ENCODE data around the gene OPN3.

The OPN3 gene

DNA sequence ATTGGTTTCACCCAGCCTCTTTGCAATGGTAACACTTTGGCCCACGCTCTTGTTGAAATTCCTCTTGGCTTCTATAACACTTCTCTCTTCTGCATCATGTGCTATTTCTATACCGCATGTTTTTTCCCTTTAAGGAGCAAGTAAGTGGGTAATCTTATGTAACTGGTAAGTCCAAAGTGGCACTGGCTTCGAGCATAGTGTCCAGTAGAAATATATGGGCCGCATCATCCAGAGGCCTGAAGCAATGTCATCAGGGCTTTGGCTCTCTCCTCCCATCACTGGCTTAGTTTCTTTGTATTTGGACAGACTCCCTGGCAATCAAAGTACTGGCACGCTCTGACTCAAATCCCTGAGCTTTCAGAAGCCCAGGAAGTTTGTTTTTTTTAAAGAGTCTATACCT, 17.5 kb downstream of the OPN3 start:
- ATAC-seq = no peak
- TF ChIP-seq ZFP3 (CRISPR knock-in tag; IDR thresholded peaks at IDR 0.05) = no peak
- TF ChIP-seq RARB (CRISPR knock-in tag; IDR thresholded peaks at IDR 0.05) = no peak
- TF ChIP-seq, protein P1, sequence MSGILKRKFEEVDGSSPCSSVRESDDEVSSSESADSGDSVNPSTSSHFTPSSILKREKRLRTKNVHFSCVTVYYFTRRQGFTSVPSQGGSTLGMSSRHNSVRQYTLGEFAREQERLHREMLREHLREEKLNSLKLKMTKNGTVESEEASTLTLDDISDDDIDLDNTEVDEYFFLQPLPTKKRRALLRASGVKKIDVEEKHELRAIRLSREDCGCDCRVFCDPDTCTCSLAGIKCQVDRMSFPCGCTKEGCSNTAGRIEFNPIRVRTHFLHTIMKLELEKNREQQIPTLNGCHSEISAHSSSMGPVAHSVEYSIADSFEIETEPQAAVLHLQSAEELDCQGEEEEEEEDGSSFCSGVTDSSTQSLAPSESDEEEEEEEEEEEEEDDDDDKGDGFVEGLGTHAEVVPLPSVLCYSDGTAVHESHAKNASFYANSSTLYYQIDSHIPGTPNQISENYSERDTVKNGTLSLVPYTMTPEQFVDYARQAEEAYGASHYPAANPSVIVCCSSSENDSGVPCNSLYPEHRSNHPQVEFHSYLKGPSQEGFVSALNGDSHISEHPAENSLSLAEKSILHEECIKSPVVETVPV (CRISPR knock-in tag; IDR thresholded peaks at IDR 0.05) = no peak
- TF ChIP-seq BACH2 (CRISPR knock-in tag; IDR thresholded peaks at IDR 0.05; ENCODE audit: borderline replicate concordance) = no peak

DNA sequence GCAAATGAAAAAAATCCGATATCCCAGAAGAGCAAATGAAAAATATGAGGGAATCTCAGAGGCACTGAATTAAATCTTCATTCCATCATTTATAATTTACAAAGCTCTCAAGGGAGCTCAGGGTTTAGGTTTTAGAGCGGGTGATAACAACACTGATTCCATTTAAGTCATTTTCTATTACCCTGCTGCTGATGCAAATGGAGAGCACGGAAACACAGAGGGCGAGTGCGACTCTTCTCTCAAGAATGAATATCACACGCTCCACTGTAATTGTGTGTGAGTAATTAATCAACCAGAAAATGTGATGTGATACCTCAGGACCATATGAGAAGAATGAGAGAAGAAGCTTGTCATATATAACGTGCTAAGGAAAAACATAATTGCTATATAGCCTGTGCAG, 22.7 kb downstream of the OPN3 start:
- no peak for ATAC-seq
- TF ChIP-seq ISL1 (CRISPR knock-in tag; IDR thresholded peaks at IDR 0.05) (no peak), ZFP3 (CRISPR knock-in tag; IDR thresholded peaks at IDR 0.05) (no peak), TCF4 (CRISPR knock-in tag; IDR thresholded peaks at IDR 0.05; ENCODE audit: borderline replicate concordance) (no peak), BACH2 (CRISPR knock-in tag; IDR thresholded peaks at IDR 0.05; ENCODE audit: borderline replicate concordance) (no peak)
- TF ChIP-seq, protein P2, sequence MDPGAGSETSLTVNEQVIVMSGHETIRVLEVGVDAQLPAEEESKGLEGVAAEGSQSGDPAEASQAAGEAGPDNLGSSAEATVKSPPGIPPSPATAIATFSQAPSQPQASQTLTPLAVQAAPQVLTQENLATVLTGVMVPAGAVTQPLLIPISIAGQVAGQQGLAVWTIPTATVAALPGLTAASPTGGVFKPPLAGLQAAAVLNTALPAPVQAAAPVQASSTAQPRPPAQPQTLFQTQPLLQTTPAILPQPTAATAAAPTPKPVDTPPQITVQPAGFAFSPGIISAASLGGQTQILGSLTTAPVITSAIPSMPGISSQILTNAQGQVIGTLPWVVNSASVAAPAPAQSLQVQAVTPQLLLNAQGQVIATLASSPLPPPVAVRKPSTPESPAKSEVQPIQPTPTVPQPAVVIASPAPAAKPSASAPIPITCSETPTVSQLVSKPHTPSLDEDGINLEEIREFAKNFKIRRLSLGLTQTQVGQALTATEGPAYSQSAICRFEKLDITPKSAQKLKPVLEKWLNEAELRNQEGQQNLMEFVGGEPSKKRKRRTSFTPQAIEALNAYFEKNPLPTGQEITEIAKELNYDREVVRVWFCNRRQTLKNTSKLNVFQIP (CRISPR knock-in tag; IDR thresholded peaks at IDR 0.05; ENCODE audit: borderline replicate concordance, low read depth) = no peak

DNA sequence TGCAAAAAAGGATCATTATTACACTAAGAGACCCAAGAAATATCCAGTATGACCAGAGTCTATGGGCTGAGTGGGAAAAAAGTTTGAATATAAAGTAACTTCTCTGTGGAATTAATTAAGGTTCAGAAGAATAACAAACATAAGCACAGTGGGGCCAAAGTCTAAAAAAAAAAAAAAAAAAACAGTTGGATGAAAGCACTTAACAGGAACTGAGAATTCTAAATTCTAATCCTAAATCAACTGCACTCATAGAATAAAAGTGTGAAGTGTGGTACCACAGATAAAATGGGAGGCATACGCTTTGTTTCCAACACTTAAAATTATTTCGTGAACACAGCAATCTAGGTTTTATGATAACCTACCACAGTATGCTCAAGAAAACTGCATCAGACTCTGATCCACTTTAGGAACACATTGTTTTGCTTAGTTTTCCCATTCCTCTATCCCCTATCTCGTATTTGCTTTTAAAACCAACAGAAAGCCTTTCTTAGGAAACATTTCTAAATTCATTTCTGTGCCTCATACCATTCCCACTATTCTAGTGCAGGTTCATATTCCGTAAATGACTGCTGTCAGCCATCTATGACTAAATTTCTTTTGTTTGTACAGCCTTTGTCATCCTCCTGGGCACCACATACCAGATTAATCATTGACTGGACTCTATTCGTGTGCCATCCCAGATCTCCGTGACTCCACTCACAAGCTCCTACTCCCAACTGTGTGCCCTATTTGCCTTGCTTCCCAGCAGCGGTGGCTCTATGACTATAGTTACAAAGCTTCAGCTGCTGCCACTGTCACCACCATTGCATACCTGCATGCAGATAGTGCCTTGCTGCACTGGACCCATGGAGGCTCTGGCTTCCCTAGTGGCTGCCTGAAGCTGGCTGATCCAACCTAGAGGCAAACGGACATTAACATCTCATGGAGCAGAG, 24.9 kb downstream of the OPN3 start:
- ATAC-seq = no peak
- no peak for TF ChIP-seq OSR1 (CRISPR knock-in tag; IDR thresholded peaks at IDR 0.05)

DNA sequence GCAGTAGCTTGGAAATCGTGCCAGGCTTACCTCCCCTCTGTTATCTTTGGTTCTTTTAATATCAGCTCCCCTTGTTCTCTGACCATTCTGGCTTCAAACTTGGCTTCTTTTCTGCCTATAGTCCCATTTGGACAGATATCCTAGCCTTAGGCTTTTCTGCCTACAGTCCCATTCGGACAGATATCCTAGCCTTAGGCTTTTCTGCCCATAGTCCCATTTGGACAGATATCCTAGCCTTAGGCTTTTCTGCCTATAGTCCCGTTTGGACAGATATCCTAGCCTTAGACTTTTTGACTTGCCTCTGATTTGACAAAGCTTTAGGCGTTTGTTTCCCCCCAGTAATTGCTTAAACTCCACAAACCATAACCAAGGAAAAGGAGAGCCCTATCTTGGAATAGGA, 25.6 kb downstream of the OPN3 start:
- no peak for TF ChIP-seq ZNF8 (CRISPR knock-in tag; IDR thresholded peaks at IDR 0.05)
- no peak for TF ChIP-seq TCF4 (CRISPR knock-in tag; IDR thresholded peaks at IDR 0.05; ENCODE audit: borderline replicate concordance)
- TF ChIP-seq BACH2 (CRISPR knock-in tag; IDR thresholded peaks at IDR 0.05; ENCODE audit: borderline replicate concordance) = no peak
- TF ChIP-seq, protein P3, sequence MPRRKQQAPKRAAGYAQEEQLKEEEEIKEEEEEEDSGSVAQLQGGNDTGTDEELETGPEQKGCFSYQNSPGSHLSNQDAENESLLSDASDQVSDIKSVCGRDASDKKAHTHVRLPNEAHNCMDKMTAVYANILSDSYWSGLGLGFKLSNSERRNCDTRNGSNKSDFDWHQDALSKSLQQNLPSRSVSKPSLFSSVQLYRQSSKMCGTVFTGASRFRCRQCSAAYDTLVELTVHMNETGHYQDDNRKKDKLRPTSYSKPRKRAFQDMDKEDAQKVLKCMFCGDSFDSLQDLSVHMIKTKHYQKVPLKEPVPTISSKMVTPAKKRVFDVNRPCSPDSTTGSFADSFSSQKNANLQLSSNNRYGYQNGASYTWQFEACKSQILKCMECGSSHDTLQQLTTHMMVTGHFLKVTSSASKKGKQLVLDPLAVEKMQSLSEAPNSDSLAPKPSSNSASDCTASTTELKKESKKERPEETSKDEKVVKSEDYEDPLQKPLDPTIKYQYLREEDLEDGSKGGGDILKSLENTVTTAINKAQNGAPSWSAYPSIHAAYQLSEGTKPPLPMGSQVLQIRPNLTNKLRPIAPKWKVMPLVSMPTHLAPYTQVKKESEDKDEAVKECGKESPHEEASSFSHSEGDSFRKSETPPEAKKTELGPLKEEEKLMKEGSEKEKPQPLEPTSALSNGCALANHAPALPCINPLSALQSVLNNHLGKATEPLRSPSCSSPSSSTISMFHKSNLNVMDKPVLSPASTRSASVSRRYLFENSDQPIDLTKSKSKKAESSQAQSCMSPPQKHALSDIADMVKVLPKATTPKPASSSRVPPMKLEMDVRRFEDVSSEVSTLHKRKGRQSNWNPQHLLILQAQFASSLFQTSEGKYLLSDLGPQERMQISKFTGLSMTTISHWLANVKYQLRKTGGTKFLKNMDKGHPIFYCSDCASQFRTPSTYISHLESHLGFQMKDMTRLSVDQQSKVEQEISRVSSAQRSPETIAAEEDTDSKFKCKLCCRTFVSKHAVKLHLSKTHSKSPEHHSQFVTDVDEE (CRISPR knock-in tag; IDR thresholded peaks at IDR 0.05) = no peak
- no peak for TF ChIP-seq RARB (CRISPR knock-in tag; IDR thresholded peaks at IDR 0.05)
- no peak for TF ChIP-seq ISL1 (CRISPR knock-in tag; IDR thresholded peaks at IDR 0.05)
- no peak for TF ChIP-seq ARNTL (CRISPR knock-in tag; IDR thresholded peaks at IDR 0.05; ENCODE audit: borderline replicate concordance, low read depth)
- no peak for TF ChIP-seq ZFP30 (CRISPR knock-in tag; IDR thresholded peaks at IDR 0.05)
- TF ChIP-seq ZC3H10 (CRISPR knock-in tag; IDR thresholded peaks at IDR 0.05) = no peak
- no peak for TF ChIP-seq ZFP3 (CRISPR knock-in tag; IDR thresholded peaks at IDR 0.05)
- no peak for TF ChIP-seq OSR1 (CRISPR knock-in tag; IDR thresholded peaks at IDR 0.05)
- no peak for TF ChIP-seq ESRRG (CRISPR knock-in tag; IDR thresholded peaks at IDR 0.05)
- ATAC-seq = no peak

DNA sequence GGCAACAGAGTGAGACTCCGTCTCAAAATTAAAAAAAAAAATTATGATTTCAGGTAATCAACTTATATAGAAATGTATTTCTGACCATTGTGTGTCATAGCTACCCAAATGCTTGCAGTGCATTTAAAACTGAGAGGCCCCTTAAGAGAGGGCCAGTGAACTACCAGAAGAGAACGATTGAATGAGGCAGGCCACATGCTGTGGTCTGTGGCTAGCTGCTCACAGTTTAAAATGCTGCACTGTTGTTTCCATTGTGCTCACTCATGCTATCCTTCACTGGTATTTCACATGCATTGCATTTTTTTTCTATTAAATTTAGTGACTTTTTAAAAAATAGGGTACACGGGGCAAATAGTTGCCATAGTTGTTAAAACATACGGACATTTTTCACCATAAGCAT, 26.0 kb downstream of the OPN3 start:
- ATAC-seq = no peak
- TF ChIP-seq, protein P4, sequence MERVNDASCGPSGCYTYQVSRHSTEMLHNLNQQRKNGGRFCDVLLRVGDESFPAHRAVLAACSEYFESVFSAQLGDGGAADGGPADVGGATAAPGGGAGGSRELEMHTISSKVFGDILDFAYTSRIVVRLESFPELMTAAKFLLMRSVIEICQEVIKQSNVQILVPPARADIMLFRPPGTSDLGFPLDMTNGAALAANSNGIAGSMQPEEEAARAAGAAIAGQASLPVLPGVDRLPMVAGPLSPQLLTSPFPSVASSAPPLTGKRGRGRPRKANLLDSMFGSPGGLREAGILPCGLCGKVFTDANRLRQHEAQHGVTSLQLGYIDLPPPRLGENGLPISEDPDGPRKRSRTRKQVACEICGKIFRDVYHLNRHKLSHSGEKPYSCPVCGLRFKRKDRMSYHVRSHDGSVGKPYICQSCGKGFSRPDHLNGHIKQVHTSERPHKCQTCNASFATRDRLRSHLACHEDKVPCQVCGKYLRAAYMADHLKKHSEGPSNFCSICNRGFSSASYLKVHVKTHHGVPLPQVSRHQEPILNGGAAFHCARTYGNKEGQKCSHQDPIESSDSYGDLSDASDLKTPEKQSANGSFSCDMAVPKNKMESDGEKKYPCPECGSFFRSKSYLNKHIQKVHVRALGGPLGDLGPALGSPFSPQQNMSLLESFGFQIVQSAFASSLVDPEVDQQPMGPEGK (CRISPR knock-in tag; IDR thresholded peaks at IDR 0.05; ENCODE audit: borderline replicate concordance) = no peak
- TF ChIP-seq ZNF8 (CRISPR knock-in tag; IDR thresholded peaks at IDR 0.05) = no peak
- TF ChIP-seq, protein P2 (CRISPR knock-in tag; IDR thresholded peaks at IDR 0.05; ENCODE audit: borderline replicate concordance, low read depth) = no peak
- TF ChIP-seq ZFP30 (CRISPR knock-in tag; IDR thresholded peaks at IDR 0.05) = no peak
- no peak for TF ChIP-seq OSR1 (CRISPR knock-in tag; IDR thresholded peaks at IDR 0.05)
- TF ChIP-seq ISL1 (CRISPR knock-in tag; IDR thresholded peaks at IDR 0.05) = no peak
- TF ChIP-seq BACH2 (CRISPR knock-in tag; IDR thresholded peaks at IDR 0.05; ENCODE audit: borderline replicate concordance) = no peak
- TF ChIP-seq TCF4 (CRISPR knock-in tag; IDR thresholded peaks at IDR 0.05; ENCODE audit: borderline replicate concordance) = no peak
- TF ChIP-seq CSDC2 (CRISPR knock-in tag; IDR thresholded peaks at IDR 0.05) = no peak
- TF ChIP-seq RARB (CRISPR knock-in tag; IDR thresholded peaks at IDR 0.05) = no peak
- TF ChIP-seq PPARA (CRISPR knock-in tag; IDR thresholded peaks at IDR 0.05; ENCODE audit: borderline replicate concordance) = no peak
- no peak for TF ChIP-seq SNAI2 (CRISPR knock-in tag; IDR thresholded peaks at IDR 0.05)
- TF ChIP-seq ARNTL (CRISPR knock-in tag; IDR thresholded peaks at IDR 0.05; ENCODE audit: borderline replicate concordance, low read depth) = no peak
- TF ChIP-seq ZNF565 (CRISPR knock-in tag; conservative IDR thresholded peaks at IDR 0.05; ENCODE audit: low read depth) = no peak
- TF ChIP-seq, protein P1 (CRISPR knock-in tag; IDR thresholded peaks at IDR 0.05) = no peak
- no peak for TF ChIP-seq ESRRG (CRISPR knock-in tag; IDR thresholded peaks at IDR 0.05)
- no peak for TF ChIP-seq ZNF70 (CRISPR knock-in tag; IDR thresholded peaks at IDR 0.05)
